ENCODE results near the gene CCDC51. TPM values are rescaled to one million over a fixed set of nuclear protein-coding genes. Genes with fewer than 3 reads are reported as not detected.

CCDC51 gene
- total and polyA plus RNA-seq, 2 donors (not counting 3 experiments of a cell fraction or from before 2014, with no cell fraction given) = 11.2 to 11.3 TPM

DNA sequence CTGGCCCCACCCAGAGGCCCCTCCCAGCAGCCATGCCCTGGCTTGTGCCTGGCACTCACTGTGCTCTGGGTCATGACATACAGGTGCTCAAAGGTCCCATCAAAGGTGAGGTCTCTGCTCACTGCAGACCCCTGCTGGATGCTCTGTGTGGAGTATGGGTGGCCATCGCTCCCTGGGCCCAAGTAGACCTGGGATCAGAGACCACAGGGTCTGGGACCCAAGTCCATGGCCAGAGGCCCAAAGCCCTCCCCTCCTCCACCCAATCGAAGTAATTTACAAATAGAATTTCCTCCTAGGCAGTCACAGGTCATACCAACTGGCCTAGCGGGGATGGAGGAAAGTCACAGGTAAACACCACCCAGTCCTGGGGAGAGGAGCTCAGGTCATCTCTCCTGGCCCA lies 17.6 kb downstream of the CCDC51 start:
- H3K9ac ChIP-seq (replicated peaks; ENCODE audit: extremely low read depth, insufficient read depth, low read length) = no peak overlapping the region
- no peak for TF ChIP-seq POLR2A (IDR thresholded peaks at IDR 0.05; ENCODE audit: low read depth, low read length)
- TF ChIP-seq MYC (IDR thresholded peaks at IDR 0.05; ENCODE audit: low read depth, low read length) = no peak
- no peak for TF ChIP-seq EZH2 (IDR thresholded peaks at IDR 0.05; ENCODE audit: borderline replicate concordance, low read depth, low read length, severe bottlenecking)
- TF ChIP-seq GATA2 (IDR thresholded peaks at IDR 0.05; ENCODE audit: insufficient read depth, insufficient read length, low read depth, low read length) = no peak
- TF ChIP-seq, protein P1, sequence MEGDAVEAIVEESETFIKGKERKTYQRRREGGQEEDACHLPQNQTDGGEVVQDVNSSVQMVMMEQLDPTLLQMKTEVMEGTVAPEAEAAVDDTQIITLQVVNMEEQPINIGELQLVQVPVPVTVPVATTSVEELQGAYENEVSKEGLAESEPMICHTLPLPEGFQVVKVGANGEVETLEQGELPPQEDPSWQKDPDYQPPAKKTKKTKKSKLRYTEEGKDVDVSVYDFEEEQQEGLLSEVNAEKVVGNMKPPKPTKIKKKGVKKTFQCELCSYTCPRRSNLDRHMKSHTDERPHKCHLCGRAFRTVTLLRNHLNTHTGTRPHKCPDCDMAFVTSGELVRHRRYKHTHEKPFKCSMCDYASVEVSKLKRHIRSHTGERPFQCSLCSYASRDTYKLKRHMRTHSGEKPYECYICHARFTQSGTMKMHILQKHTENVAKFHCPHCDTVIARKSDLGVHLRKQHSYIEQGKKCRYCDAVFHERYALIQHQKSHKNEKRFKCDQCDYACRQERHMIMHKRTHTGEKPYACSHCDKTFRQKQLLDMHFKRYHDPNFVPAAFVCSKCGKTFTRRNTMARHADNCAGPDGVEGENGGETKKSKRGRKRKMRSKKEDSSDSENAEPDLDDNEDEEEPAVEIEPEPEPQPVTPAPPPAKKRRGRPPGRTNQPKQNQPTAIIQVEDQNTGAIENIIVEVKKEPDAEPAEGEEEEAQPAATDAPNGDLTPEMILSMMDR (IDR thresholded peaks at IDR 0.05; ENCODE audit: extremely low read depth in 1 of 2, insufficient read depth in 1 of 2, low read depth in 1 of 2, low read length in 2 of 2) = no peak
- TF ChIP-seq, protein P2, sequence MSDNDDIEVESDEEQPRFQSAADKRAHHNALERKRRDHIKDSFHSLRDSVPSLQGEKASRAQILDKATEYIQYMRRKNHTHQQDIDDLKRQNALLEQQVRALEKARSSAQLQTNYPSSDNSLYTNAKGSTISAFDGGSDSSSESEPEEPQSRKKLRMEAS (IDR thresholded peaks at IDR 0.05; ENCODE audit: insufficient read depth, insufficient read length) = no peak
- no peak for TF ChIP-seq JUN (IDR thresholded peaks at IDR 0.05; ENCODE audit: borderline replicate concordance, insufficient read depth, insufficient read length, low read depth)
- no peak for TF ChIP-seq POLR2AphosphoS5 (IDR thresholded peaks at IDR 0.05; ENCODE audit: insufficient read depth, low read depth, low read length)
- no peak for TF ChIP-seq FOS (IDR thresholded peaks at IDR 0.05; ENCODE audit: borderline replicate concordance, insufficient read depth, low read length)
- H3K27ac ChIP-seq (ENCODE audit: insufficient read depth, low read depth, low read length) = no peak overlapping the region
- POLR2A ChIA-PET = no interaction called here
- intact Hi-C loops (cut with micrococcal nuclease) = no loop called here
- no peak overlapping the region for H2AFZ ChIP-seq (ENCODE audit: low read depth, low read length)
- dilution Hi-C loops (cut with MboI; ENCODE audit: extremely low pct_ligation_motif_present, low sequenced_read_pairs) = no loop called here
- no peaks in the 10 kb centered on the region for H3K27me3 ChIP-seq (ENCODE audit: control insufficient read depth in 2 of 2, insufficient read depth in 2 of 2, low read length in 2 of 2)
- H3K9me1 ChIP-seq (replicated peaks; ENCODE audit: control insufficient read depth, extremely low read depth, insufficient read depth, low read length) = no peaks in the 10 kb centered on the region
- no peak overlapping the region for H3K4me2 ChIP-seq (ENCODE audit: insufficient read depth, low read length)
- DNase-seq (ENCODE audit: low read depth, low spot score) (no peak), FAIRE-seq (no peak)
- peaks cover 0 to 5% of the 10 kb centered on the region in 2 experiments for H3K36me3 ChIP-seq (ENCODE audit: control insufficient read depth in 2 of 2, extremely low read depth in 1 of 2, insufficient read depth in 2 of 2, low read length in 2 of 2)
- H3K9me3 ChIP-seq (replicated peaks; ENCODE audit: control insufficient read depth, insufficient read depth, low read length) = no peaks in the 10 kb centered on the region
- H3K4me1 ChIP-seq (ENCODE audit: control insufficient read depth, extremely low read depth, insufficient read depth, low read length) = no peaks in the 10 kb centered on the region
- H3K4me3 ChIP-seq (replicated peaks in 1 of 3; ENCODE audit: insufficient read depth in 1 of 3, low read depth in 1 of 3, low read length in 3 of 3) = no peak overlapping the region
- H3K79me2 ChIP-seq (ENCODE audit: control insufficient read depth, insufficient read depth, low read length) = no peaks in the 10 kb centered on the region
- no peaks in the 10 kb centered on the region for H4K20me1 ChIP-seq (replicated peaks; ENCODE audit: control insufficient read depth, extremely low read depth, insufficient read depth, low read length)
- CTCF ChIA-PET = interaction anchor here (1.1 to 2.9 kb wide), 5 partner anchors 12 to 22 kb away, joined by 3 to 39 read pairs (median 4); partner anchors contain the start of genes CCDC51 and TMA7
- no TSS peak for BruUV-seq (replicated peaks)
